Duodenal mucosa (tissue), 2 donors: ENCODE results near the gene POLD4.
"Not testable (repeated sequence)": the region's sequence is repeated elsewhere in the genome, so short reads cannot be mapped to it uniquely, and the experiment has no call there.

Source experiments
- H3K27ac ChIP-seq: one replicate; pipeline ENCODE4 v1.7.0; 2013; ENCODE audit warnings: low read depth, low read length
- H3K27me3 ChIP-seq, 2 donors: one replicate each; pipeline ENCODE4 v1.7.0; 2013; ENCODE audit warnings: low read length in 2 of 2, control low read depth in 1 of 2; ENCODE audit not compliant: insufficient read depth in 2 of 2, control insufficient read depth in 1 of 2
- H3K36me3 ChIP-seq, 2 donors: one replicate each; pipeline ENCODE4 v1.7.0; 2013; ENCODE audit warnings: low read length in 2 of 2, control low read depth in 1 of 2; ENCODE audit not compliant: insufficient read depth in 2 of 2, control insufficient read depth in 1 of 2
- H3K4me1 ChIP-seq, 2 donors: one replicate each; pipeline ENCODE4 v1.7.0; 2013; ENCODE audit warnings: low read length in 2 of 2, control low read depth in 1 of 2; ENCODE audit not compliant: insufficient read depth in 2 of 2, control insufficient read depth in 1 of 2
- H3K4me3 ChIP-seq, 2 donors: one replicate each; pipeline ENCODE4 v1.7.0; 2013; ENCODE audit warnings: low read length in 2 of 2, low read depth in 1 of 2
- H3K9ac ChIP-seq, 2 donors: one replicate each; pipeline ENCODE4 v1.7.0; 2013; ENCODE audit warnings: low read length in 2 of 2, low read depth in 1 of 2
- H3K9me3 ChIP-seq, 2 donors: one replicate each; pipeline ENCODE4 v1.7.0; 2013; ENCODE audit warnings: low read length in 2 of 2, control low read depth in 1 of 2; ENCODE audit not compliant: control insufficient read depth in 1 of 2

The POLD4 gene

DNA sequence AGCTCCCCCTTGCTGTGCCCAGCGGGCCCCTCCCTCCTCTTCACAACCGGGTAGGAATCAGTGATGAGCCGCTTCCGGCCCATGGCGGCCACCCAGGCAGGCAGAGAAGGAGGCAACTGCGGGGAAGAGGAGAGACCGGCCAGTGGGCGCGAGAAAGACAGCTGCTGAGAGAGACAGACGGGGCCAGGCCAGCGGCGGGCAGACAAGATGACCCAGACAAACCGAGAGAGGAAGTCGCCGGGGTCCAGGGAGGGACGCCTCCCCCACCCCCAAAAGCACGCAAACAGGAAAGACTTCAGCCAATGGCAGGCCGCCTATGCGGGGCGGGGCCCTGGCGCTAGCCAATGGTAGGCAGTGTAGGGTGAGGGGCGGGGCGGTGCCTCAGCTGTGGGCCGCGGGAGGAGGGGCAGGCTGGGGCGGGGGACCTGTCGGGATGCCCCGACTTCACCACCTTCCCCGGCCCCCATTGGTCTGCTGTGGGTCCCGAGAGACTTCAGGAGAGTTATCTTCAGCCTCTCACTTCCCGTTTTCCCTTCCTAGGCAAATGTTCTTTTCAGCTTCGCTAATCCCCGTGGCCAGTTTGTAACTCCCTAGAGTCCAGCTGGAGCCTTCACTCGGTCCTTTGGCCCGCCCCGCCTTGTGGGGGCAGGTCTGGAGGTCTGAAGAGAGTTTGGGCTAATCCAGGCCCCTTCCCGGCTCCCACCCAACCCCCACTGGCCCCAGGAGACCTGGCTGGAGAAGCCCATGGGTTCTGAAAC, at the start of gene POLD4:
Gene POLD4, minus strand, starts transcription at position 230 of the 758 bp plus-strand sequence. Its CDS starts 147 bp downstream, at position 83.
- no peaks in the 10 kb centered on the region for H3K36me3 ChIP-seq
- H3K4me1 ChIP-seq: peaks cover 54 to 66% of the 10 kb centered on the region in 2 donors
- H3K9ac ChIP-seq: peak within 1 kb of the TSS; percentile 90 to 96
- H3K27ac ChIP-seq: peak within 1 kb of the TSS; percentile 99
- H3K9me3 ChIP-seq: no peaks in the 10 kb centered on the region
- no peaks in the 10 kb centered on the region for H3K27me3 ChIP-seq
- peak within 1 kb of the TSS; percentile 76 to 82 for H3K4me3 ChIP-seq

DNA sequence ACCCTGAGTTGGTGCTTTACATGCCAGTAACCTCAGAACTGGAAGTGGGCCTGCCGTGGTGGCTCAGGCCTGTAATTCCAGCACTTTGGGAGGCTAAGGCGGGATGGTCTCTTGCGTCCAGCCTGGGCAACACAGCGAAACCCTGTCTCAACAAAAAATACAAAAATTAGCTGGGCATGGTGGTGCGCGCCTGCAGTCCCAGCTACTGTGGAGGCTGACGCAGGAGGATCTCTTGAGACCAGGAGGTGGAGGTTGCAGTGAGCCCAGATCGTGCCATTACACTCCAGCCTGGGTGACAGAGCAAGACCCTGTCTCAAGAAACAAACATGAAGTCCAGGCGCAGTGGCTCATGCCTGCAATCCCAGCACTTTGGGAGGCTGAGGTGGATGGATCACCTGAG, 49.7 kb upstream of the POLD4 start:
- not testable (repeated sequence) for H3K27ac ChIP-seq, H3K27me3 ChIP-seq, H3K9me3 ChIP-seq, H3K9ac ChIP-seq
- peaks cover 14 to 15% of the 10 kb centered on the region in 2 donors for H3K36me3 ChIP-seq
- peak overlapping the region in 1 of 2 donors; percentile 28 for H3K4me3 ChIP-seq
- peaks cover 14 to 70% of the 10 kb centered on the region in 2 donors for H3K4me1 ChIP-seq

DNA sequence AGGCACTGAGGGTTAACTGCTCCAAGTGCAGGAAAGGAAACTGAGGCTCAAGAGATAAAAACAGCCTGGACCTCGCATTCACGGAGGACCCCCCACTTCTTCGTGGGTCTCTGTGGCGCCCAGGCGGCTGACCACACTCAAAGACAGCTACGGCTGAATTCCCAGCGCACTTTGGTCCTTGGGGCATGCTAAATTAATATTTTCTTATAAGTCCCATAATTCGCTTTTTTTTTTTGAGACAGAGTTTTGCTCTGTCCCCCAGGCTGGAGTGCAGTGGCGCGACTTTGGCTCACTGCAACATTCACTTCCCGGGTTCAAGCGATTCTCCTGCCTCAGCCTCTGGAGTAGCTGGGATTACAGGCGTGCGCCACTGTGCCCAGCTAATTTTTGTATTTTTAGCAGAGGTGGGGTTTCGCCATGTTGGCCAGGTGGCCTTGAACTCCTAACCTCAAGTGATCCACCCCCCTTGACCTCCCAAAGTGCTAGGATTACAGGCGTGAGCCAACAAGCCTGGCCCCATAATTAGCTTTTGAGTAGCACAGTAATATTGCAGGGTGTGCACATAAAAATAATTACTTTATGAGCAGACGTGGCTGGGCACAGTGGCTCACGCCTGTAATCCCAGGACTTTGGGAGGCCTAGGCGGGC, 49.0 kb upstream of the POLD4 start:
- H3K9me3 ChIP-seq, H3K27me3 ChIP-seq: not testable (repeated sequence)
- H3K4me1 ChIP-seq: peaks cover 14 to 66% of the 10 kb centered on the region in 2 donors
- peak overlapping the region; percentile 95 for H3K27ac ChIP-seq
- peaks cover 21 to 23% of the 10 kb centered on the region in 2 donors for H3K36me3 ChIP-seq
- peak overlapping the region; percentile 80 to 91 for H3K9ac ChIP-seq
- peak overlapping the region; percentile 70 to 83 for H3K4me3 ChIP-seq

DNA sequence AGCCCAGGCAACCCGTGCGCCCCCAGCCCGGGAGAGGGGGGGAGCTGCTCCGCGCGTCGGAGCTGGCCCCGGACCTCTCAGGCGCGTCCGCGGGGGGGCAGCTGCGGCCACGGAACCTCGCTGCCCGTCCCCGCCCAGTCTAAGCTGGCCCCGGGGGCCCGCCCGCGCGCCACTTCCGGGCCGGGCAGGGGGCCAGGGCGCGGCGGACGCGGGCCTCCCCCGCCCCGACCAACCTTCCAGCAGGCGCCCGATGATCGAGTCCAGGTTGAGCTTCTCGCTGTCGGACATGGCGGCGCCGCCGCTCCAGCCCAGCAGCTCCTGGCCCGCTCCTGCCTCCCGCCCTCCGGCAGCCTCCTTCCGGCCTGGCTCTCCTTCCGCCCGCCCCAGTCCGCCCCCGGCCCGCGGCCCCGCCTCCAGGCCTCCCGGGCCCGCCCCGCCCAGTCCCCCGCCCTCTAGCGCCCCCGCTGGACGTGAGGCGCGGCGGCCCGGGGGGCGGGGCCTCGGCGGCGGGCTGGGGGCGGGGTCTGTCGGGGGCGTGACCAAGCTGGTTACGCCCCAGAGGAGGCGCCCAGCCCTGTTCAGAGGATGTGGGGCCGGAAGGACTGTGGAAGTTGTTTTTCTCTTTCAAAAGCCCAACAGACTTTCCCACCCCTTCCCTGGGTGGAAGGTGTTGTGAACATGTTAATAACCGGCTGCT, 48.3 kb upstream of the POLD4 start, which contains the start of gene PPP1CA:
Gene PPP1CA, minus strand, starts transcription at position 364 of the 697 bp plus-strand sequence. Its CDS starts 76 bp downstream, at position 288.
- Histone ChIP-seq H3K4me1 (peaks cover 14 to 61% of the 10 kb centered on the region in 2 donors), H3K4me3 (peak within 1 kb of the TSS; percentile 85 to 87), H3K9ac (peak within 1 kb of the TSS; percentile 90 to 91), H3K36me3 (peaks cover 25 to 27% of the 10 kb centered on the region in 2 donors), H3K27me3 (no peaks in the 10 kb centered on the region), H3K9me3 (no peaks in the 10 kb centered on the region), H3K27ac (peak within 1 kb of the TSS; percentile 95)

DNA sequence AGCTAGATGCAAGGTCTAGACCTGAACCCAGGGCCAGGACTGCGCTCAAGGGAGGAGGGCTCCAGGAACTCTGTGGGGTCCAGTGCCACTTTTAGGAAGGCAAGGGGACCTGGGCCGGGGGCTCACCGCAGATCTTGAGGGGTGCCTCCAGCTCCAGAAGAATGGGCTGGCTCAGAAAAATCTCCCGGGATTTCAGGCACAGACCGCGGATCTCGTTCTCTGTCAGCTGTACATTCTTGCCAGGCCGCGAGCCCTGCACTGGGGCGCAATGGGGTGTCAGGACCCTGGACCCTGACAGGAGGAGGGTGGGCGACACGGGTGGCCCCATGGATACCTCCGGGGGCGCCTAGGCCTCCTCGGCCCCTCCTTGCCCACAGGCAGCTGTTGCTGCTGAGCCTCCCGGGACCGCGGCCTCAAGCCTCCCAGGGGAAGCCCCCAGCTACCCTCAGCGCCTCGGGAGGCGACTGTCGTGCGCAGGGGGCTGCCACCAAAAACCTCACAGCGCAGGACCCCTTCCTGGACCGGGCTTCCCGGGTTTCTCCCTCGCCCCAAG, 47.7 kb upstream of the POLD4 start:
- Histone ChIP-seq H3K9ac (peak overlapping the region; percentile 90 to 91), H3K27me3 (no peaks in the 10 kb centered on the region), H3K4me3 (peak overlapping the region; percentile 85 to 87), H3K4me1 (peaks cover 14 to 56% of the 10 kb centered on the region in 2 donors), H3K36me3 (peaks cover 25 to 32% of the 10 kb centered on the region in 2 donors), H3K27ac (peak overlapping the region; percentile 89), H3K9me3 (no peaks in the 10 kb centered on the region)

DNA sequence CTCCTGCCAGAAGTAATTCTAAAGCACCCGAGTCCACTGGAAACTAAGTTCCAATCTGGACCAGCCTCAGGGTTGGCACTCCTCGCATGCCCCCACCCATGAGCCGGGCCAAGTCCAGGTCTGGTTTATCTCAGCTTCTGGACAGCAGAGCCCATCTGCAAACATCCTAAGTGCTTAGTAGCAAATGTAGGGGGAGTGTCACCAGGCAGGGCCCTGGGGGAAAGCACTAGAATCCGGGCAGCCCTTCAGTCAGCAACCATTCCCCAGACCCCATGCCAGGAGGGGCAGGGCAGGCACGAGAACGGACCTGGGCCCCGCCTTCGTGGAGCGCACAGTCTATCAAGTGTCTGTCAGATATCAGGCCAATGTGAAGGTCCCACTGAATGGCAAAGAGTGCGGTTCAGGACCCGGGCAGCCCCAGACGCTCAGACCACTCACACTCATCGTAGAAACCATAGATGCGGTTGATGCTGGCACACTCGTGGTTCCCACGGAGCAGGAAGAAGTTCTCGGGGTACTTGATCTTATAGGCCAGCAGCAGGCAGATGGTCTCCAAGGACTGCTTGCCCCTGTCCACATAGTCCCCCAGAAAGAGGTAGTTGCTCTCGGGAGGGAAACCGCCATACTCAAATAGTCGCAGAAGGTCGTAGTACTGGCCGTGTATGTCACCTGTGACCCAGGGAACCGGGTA, 47.0 kb upstream of the POLD4 start:
- no peaks in the 10 kb centered on the region for H3K27me3 ChIP-seq
- peak overlapping the region; percentile 89 for H3K27ac ChIP-seq
- H3K4me1 ChIP-seq: peaks cover 14 to 51% of the 10 kb centered on the region in 2 donors

DNA sequence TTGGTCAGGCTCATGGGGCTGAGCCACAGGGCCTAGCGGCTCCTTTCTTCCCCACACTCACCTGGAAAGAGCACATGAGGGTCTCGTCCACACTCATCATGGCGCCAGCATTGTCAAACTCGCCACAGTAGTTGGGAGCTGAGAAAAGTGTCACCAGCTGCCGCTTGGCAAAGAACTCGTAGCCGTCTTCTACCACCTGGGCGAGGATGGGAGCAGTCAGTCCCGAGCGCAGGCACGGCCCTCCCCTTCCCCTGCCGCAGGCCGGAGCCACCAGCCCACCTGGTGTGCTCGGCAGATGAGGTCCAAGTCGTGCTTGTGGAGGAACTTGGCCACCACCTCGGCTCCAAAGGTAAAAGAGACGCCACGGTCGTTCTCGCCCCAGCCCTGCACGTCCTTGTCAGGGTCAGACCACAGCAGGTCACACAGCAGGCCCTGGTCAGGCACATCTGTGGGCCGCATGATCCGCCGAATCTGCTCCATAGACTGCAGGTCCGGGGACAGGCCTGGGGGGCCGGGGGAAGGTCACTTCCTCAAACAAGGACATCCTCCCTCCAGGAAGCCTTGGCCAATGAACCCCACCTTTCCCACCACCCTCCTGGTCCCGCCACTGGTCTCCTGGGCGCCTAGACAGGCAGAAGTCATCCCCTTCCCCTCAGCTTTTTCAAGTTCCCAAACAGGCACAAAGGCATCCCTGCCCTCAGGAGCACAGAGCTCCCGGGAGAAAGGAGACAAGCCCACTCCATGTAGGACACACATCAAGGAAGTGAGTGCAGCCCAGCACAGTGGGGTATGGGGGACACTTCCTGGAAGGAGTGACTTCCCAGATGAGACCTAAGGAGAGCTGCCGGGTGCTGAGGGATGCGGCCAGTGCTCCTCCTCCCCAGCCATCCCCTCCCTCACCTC, 45.6 kb upstream of the POLD4 start:
- Histone ChIP-seq H3K9me3 (no peaks in the 10 kb centered on the region), H3K27me3 (no peaks in the 10 kb centered on the region), H3K4me3 (no peak overlapping the region), H3K4me1 (peaks cover 14 to 42% of the 10 kb centered on the region in 2 donors), H3K27ac (no peak overlapping the region), H3K9ac (no peak overlapping the region), H3K36me3 (peaks cover 25 to 47% of the 10 kb centered on the region in 2 donors)

More for the DNA sequence above, 47.0 kb upstream of the POLD4 start:
- H3K9me3 ChIP-seq: no peaks in the 10 kb centered on the region
- peak overlapping the region; percentile 90 to 91 for H3K9ac ChIP-seq
- H3K4me3 ChIP-seq: peak overlapping the region; percentile 85 to 87
- peaks cover 25 to 38% of the 10 kb centered on the region in 2 donors for H3K36me3 ChIP-seq

DNA sequence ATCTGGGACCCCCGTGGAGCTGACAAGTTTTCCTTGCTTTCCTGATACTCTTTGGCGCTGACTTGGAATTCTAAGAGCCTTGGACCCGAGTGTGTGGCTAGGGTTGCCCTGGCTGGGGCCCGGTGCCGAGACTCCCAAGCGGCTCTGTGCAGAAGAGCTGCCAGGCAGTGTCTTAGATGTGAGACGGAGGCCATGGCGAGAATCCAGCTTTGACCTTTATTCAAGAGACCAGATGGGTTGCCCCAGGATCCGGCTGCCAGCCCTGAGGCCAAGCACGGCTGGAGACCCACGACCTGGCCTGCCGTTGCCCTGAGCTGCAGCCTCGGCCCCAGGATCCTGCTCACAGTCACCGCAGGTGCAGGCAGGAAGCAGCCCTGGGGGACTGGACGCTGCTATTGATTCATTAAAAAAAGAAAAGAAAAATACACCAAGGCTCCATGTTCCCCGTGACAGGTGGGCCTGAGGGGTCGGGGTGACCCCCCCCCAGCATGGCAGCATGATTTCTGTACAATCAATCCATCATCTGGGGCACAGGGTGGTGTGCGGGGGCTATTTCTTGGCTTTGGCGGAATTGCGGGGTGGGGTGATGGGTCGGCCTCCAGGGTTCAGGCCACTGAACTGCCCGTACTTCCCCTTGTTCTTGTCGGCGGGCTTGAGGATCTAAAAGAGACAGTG, 44.8 kb upstream of the POLD4 start:
- H3K9ac ChIP-seq: no peak overlapping the region
- peaks cover 25 to 55% of the 10 kb centered on the region in 2 donors for H3K36me3 ChIP-seq
- H3K9me3 ChIP-seq: no peaks in the 10 kb centered on the region

More for the DNA sequence above, 44.8 kb upstream of the POLD4 start:
- Histone ChIP-seq H3K4me3 (no peak overlapping the region), H3K27me3 (no peaks in the 10 kb centered on the region), H3K4me1 (peaks cover 14 to 40% of the 10 kb centered on the region in 2 donors), H3K27ac (no peak overlapping the region)
